Measurements from ENCODE around the gene LACRT.
A peak's percentile ranks its signal among the peaks of the same experiment; 100 is the strongest.

LACRT gene

DNA sequence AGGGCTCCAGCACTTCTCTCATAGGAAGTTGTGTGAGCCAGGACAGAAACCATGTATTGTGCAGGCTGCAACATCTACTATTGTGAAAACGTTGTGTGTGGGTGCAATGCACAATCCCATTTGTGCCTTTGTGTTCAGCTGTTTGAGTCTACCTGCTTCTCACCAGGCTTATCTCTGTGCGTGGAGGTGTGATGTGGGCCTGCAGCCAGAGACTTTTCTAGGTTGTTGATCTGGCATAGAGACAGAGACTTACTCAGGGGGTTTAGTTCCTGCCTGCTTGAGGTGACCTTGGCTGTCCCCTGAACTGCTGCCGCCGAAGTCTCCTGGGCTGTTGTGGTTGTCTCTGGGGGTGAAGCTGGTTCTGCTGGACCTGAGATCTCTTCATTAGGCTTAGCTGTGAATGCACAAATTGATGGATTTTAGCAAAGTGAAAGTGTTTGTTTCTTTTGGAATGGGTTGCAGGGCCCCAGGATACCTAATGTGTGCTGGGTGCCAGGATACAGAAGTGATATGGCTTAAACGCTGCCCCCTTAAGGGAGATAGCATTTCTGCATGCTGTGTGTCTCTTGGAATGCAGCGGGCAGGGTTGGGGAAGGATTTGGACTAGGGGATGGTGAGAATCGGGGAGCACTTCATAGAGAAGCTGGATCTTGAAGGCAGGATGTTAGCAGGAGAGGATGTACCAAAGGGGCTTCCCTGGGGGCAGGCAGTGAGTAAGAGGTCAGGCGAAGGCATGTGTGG is 2.5 kb downstream of the LACRT start:
- DNase-seq = no peak

DNA sequence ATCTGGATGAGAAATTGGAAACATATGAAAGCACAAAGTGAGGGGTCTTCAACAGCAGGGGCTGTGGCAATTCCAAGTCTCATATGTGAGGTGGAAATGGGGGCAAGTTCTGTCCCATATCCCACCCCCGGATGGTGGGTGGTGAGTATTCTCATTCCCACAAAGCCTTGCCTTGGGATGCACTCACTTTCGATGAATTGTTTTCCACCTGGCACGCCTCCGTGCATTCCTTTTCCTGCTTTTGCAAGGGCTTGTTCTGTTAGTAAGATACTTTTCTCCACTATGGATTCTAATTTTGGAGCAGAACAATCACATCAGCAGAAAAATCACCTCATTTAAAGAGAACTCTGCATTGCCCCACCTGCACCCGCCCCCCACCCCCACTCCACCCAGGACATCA is 3.1 kb downstream of the LACRT start:
- no peak for DNase-seq

DNA sequence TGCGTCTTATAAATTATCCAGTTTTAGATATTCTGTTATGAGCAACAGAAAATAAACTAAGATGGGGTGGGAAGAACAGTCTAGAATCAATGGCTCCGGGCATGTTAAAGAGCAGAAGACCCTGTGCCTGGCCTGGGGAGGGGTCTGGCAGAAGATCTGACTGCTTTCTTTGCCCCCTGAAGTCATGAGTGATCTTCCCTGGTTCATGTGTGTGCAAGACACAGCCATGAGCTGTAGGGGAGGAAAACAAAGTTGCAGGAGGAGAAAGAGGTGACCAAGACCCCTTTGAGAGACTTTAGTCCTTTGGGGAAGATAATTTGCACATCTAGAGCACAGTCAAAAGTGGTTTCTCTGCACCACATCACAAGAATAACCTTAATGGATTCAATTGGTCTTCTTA is 4.8 kb downstream of the LACRT start:
- no peak for DNase-seq

DNA sequence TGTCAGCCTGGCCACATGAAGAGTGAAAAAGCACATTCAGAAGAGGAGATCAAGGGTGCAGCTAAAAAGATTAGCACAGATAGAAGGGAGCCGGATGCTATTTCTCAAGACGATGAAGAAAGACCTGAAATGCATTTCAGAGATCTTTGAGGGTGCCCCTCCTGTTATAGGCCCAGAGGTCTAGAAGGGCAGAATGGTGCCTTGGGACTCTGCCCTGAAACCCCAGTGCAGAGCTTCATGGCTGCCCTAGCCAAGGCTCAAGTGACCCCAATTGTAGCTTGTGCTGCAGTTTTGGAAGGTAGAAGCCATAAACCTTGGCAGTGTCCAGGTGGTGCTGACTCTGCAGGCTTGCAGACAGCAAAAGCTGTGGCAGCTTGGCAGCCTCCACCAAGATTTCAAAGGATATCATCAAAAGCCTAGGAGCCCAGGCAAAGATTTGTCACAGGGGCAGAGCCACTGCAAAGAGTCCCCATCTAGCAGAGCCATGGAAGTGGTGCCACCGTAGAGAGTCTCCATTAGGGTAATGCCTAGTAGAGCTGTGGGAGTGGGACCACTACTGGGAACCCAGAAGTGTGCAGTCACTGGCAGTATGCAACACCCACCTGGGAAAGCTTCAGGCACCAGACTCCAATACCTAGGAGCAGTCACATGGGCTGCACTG is 6.4 kb downstream of the LACRT start:
- no peak for DNase-seq

DNA sequence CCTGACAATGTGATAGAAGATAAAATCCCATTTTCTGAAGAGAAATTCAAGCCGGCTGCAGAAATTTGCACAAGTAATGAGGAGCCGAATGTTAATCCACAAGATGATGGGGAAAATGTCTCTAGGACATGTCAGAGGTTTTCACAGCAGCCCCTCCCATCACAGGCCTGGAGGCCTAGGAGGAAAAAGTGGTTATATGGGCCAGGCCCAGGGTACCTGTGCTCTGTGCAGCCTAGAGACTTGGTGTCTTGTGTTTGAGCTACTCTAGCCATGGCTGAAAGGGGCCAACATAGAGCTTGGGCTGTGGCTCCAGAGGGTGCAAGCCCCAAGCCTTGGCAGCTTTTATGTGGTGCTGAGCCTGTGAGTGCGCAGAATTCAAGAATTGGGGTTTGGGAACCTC is 7.4 kb downstream of the LACRT start:
- no peak for DNase-seq

DNA sequence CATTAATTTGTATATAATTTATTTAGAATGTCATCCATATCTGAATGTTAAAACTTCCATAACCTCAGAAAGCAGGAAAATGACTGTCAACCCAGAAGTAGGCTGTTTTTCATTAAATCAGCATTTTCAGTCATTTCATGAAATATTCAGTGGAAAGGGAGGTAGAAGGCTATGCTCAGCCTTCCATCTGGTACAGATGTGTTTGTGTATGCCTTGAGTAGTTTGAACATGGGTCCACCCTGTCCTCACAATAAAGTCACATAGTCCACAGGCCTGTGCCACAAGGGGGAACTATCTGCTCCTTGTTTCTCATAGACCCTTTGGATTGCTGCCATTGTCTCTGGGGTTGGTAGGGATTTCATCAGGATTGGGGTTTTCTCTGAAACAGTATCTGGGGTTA is 9.1 kb downstream of the LACRT start:
- DNase-seq = no peak

DNA sequence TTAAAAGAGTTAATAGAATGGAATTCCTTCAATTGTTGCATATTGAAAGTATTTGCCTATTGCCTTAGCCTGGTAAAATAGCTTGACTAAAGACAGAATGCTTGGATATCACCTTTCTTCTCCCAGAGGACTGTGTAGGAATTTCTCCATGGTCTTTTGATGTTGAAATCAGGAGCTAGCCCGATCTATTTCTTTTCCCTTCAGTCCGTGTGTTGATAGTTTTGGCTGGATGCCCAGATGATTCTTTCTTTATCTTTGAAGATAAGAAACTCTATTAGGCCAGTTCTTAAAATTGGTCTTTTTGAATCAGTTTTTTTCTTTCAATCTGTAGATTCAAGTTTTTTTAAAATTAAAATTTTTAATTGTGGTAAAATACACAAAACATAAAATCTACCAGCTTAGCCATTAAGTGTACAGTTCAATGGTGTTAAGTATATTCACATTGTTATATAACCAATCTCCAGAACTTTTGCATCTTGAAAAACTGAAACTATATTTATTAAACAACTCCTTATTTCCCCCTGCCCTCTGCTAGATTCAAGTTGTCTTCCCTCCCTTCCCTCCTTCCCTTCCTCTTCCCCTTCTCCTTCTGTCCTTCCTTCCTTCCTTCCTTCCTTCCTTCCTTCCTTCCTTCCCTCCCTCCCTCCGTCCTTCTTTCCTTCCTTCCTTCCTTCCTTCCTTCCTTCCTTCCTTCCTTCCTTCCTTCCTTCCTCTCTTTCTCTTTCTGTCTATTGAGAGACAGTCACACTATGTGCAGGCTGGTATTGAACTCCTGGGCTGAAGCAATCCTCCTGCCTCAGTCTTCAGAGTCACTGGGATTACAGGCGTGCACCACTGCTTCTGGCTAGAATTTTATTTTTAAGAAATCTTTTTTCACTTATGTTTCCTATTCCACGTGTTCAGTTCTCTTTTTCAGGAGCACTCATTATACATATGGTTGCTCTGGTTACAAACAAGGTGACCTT is 10.1 kb downstream of the LACRT start:
- DNase-seq = no peak

DNA sequence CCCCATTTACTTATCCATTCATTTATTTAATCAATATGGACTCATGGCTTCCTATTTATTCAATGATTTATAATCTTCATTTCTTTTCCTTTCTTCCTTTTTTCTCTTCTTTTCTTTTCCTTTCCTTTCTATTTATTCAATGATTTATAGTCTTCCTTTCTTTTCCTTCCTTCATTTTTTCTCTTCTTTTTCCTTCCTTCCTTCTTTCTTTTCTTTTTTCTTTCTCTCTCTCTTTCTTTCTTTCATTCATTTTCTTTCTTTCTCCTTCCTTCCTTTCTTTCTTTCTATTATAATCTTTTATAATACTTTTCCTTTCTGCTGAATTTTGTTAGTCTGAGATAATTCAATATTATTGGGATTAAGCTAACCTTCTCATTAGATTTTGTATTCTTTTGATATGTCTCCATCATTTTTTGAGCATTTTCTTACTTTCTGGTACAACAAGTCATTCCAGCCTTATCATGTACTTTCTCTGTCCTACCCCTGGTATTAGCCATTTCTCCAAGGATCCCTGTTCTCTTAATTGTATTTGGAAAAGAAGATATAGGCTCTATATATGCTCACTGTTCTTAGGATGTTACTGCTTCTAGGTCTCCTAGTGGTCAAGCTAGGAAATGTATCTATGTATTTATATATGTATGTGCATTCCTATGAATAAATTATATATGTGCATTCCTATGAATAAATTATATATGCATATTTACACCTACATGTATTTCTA is 12.1 kb downstream of the LACRT start:
- DNase-seq = no peak

DNA sequence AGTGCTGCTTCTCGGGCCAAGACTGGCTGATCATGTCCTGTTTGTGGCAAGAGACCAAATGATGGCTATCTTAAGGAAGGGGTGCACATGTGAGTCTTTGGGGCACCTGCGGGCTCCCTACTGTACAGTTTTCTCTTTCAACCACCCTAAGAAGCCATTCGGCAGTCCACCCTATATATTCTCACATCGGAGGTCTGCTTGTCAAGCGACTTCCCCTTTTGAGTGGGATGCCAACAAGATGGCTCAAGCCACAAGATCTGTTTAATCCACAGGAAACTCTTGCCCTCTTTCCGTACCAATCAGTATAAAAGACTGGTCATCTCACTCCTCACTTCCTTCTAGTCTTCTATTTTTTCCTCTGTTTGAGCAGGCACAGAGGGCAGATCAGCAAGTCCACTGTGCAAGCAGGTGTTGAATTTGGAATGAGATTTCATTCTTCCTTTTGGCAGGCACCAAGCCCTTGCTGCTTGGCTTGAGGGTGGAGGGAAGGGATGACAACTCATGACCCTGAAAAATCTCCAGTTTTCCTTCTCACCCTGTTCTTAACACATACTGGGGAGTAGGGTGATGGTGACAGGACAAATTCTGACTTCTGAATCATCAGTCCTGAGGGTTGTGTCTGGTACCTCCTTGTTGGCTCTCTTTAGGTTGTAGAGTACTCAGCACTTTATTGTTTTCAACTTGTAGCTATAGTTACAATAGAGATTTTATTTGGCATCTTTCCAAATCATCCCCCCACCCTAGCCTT is 17.6 kb downstream of the LACRT start:
- DNase-seq = no peak

DNA sequence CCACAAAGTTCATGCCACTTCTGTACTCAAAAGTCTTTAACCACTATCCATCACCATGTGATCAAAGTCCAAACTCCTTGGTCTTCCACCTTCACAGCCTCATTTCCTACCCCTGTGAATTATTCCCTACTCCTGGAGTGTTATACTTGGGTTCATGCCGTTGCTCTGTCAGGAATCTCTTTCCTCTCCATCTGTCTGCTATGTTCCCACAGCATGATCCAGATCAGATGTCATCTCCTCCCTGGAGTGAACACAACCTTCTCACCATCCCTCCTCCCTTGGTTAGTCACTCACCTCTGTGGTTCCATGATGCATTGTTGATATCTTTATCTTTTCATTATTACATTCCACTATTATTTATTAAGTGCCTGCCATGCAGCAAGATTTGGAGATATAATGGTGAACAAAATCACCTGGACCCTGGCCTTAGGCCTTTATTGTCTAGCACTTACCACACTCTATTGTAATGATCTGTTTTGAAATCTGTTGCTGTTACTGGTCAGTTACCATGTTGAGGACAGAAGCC is 22.4 kb downstream of the LACRT start:
- no peak for DNase-seq

DNA sequence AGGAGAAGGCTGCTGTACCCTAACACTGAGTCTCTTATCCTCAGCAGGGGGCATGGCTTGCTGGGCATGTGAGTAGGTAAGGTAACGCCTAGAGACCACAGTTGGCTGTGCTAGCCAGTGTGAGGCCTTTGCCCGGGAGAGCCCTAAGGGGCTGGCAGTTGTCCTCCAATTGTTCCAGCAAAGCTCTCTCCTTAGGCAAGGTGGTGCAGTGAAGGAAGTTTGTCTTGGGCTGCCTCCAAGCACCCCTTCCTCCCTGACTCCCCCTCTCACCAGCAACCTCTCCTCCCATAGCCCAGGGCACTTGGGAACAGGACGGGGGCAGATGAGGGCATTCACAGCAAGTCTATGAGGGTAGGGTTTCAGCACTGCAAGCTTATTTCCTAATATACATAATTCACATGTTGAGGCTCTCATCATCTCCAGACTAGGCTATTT is 23.0 kb downstream of the LACRT start:
- no peak for DNase-seq

DNA sequence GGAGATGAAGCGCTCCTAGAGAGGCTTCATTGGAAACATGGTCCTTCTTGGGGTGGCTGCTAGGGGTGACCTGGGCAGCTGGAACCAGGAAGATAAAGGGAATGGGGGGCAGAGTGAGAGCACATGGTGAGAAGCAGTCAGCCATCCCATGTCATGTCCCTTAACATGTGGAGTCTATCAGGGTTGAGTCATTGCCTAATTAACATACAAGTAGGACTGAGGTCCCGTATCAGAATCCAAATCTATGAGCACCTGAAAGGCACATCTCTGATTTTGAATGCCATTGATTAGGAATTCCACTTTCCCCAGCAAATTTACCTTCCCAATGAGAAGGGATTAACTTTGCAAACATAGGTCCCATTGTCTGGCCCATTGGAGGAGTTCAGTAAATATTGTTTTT is 25.9 kb downstream of the LACRT start:
- DNase-seq = no peak

DNA sequence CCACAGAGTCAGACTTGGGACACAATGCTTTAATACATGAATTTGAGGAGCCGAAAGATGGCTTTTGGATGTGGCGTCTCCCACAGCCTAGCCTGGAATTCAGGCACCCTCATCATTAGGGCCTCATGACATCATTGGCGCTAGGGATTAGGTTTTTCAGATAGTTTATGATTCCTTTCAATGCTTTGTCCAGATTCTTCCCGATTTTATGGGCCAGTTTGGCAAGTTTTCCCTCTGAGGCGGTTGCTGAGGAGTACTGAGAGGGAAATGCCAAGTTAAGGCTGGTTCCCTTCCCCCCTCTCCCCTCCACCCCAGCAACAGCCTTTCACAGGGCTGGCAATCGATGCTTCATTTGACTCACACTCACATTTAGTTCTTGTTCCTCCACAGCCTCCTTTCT is 26.5 kb downstream of the LACRT start:
- DNase-seq = no peak

DNA sequence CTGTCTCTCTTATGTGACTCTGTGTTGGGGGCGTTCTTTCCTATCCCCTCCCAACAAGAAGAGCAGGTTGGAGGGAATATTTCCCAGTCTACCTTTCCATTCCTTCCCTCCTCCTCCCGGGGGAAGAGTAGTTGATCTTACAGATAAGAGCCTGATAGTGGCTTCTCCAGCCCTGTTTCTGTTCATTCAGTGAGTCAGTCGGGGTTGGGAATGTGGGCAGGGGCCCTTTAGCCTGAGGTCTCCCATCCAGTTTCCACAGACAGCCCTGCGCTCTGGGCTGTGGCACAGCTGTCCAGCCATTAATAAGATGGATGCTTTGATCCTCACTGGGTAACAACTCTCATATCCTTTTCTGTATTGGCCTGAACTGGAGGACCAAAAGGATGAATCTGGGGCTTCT is 28.1 kb downstream of the LACRT start:
- DNase-seq = no peak

DNA sequence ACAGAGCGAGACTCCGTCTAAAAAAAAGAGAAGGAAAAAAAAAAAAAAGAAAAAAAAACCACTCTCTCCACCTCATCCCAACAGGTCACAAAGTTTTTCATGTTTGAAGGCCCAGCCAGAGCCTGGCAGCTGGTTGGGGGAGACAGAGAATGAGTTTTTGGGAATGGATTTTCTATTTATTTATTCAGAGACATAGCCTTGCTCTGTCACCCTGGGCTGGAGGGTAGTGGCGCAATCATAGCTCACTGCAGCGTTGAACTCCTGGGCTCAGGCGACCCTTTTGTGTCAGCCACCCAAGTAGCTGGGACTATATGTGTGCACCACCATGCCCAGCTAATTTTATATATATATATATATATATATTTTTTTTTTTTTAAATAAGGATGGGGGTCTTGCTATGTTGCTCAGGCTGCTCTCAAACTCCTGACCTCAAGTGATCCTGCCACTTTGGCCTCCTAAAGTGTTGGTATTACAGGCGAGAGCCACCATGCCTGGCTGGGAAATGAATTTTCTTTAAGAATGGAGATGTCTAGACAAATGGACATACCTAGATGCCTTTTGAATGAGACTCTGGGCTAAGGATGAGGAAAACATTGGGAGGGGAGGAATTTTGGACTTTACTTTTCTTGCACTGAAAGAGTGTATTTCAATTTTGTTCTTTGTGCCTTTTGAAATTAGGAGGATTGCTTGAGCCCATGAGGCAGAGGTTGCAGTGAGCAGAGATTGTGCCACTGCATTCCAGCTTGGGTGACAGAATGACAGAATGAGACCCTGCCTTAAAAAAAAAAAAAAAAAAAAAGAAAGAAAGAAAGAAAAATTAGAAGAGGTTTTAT is 29.3 kb downstream of the LACRT start:
- no peak for DNase-seq

DNA sequence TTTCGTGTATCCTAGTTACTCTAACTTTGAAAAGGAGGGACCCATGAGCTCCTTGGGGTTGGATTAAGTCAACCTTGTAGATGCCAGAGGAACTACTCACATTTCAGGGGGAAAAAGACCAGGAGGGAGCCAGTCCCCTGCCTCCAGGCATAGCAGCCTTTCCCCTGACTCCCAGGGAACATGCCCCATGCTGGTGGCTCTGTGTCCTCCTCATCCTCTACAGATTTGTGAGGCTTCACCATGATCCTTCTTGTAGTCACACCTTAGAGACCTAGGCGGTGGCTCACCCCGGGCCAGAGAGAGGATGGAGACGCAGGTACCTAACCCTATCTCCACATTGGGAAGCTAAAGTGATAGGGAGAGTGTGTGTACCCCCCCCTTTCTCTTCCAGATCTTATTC is 30.3 kb downstream of the LACRT start:
- no peak for DNase-seq

DNA sequence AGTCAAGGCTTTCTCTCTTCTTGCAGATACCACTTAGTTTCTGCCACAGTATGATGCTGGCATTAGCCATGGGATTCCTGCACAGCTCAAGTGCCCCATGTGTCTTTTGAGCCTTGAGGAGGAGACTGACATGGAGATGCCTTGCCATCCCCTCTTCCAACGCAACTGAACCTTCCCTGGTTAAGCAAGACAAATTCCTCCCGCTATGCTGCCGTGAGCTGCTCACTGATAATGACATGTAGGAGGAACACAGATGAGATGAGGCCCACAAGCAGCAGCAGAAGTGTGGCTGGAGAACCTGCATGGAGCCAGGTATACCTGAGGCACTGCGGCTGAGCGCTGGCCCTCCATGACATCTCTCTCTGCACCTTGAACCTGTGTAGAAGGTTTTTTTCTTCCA is 30.8 kb downstream of the LACRT start:
- no peak for DNase-seq

DNA sequence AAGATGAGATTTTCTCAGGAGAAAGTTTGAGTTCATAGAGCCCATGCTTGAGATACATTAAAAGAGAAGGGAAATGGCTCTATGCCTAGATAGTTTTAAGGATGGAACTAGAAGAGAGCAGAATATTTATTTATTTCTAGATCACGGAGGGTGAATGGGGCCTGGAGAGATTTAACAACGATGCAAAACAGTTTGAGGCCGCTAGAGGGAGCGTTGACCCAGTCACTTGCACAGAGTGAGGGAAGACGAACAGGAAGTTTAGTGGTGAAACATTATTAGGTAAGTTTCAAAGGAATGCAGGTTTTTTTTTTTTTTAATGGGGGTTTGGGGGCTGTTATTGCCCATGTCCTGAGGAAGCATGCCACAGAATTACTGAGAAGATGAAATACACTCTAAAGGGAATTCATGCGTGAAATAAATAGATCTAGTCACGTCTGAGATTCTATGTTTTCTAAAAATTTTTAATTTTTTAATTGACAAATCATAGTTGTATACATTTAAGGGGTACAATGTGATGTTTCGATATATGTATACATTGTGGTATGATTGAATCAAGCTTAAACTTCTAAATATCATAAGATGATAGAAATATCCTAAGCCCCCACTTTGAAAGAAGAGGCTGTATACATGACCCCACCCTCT is 31.4 kb downstream of the LACRT start:
- peak; percentile 73 for DNase-seq

DNA sequence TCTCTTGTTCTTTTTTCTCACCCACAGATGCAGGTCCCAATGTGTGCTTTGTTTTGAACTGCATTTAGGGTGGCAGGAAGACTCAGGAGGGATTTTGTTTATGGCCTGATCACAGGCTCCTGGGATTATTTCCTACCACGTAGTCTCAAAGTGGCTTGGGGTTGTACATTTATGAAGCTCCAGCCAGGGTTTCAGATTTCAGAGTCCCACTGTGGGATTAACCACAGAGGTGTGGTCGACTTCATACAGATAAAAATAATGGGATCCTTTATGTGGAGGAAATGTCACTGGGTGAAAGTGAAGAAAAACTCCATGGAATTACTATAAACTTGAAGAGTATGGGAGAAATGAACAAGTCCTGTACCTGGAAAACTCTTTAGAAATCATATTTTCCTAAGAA is 32.0 kb downstream of the LACRT start:
- no peak for DNase-seq

DNA sequence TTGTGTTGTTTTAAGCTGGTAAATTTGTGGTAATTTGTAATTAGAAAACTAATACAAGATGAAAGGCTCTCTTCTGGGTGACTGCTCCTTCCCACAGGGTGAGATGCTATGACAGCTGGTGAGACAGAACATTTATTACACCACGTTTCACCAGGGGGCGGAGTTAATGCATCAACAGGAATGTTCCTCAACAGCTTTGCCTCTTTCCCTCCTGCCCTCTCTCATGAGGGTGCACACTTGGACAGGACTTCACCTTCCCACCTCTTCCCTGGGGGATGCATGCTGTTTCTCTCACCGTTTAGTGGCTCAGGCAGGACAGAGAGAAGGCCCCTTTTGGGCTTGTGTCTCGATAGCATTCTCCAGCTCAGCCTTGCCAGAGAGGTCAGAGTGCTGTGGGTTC is 32.9 kb downstream of the LACRT start:
- no peak for DNase-seq

DNA sequence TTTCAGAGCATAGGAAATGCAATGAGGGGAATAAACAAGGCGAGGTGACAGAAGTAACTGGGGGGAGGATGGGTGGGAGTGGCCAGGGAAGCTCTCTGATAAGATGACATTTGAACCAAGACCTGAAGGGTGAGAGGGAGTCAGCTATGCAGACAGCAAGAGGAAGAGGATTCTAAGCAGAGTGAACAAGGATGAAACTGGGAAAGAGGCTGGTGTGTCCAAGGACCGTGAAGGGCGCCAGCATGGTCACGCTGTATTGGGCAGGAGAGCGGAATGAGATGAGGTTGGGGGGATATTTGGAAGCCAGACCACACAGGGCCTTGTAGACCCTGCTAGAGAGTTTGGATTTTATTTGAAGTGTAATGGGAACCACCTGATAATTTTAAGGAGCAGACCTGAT is 35.7 kb downstream of the LACRT start:
- DNase-seq = no peak
